Middle frontal gyrus (tissue), 1 donor: ENCODE data around the gene APC2.

Source experiments
- DNase-seq: peaks from one replicate; pipeline ENCODE4 v3.0.0-alpha.2; 2015; ENCODE audit warnings: low spot score; ENCODE audit errors: extremely low spot score

APC2 gene

DNA sequence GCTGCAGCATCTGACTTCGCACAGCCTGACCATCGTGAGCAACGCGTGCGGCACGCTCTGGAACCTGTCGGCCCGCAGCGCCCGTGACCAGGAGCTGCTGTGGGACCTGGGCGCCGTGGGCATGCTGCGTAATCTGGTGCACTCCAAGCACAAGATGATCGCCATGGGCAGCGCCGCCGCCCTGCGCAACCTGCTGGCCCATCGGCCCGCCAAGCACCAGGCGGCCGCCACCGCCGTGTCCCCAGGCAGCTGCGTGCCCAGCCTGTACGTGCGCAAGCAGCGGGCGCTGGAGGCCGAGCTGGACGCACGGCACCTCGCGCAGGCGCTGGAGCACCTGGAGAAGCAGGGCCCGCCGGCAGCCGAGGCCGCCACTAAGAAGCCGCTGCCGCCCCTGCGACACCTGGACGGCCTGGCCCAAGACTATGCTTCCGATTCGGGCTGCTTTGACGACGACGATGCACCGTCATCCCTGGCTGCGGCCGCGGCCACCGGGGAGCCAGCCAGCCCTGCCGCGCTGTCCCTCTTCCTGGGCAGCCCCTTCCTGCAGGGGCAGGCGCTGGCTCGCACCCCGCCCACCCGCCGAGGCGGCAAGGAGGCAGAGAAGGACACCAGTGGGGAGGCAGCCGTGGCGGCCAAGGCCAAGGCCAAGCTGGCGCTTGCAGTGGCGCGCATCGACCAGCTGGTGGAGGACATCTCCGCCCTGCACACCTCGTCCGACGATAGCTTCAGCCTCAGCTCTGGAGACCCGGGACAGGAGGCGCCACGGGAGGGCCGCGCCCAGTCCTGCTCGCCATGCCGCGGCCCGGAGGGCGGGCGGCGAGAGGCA lies 15.5 kb downstream of the APC2 start:
- DNase-seq, result no peak

- DNase-seq, result no peak
Measured at GRCh38 chr19:1466018-1466460, 16.1 kb downstream of the APC2 start.

- no peak for DNase-seq
Measured at GRCh38 chr19:1466461-1467214, 16.7 kb downstream of the APC2 start.

- no peak for DNase-seq
Measured at GRCh38 chr19:1467215-1467489, 17.2 kb downstream of the APC2 start.

DNA sequence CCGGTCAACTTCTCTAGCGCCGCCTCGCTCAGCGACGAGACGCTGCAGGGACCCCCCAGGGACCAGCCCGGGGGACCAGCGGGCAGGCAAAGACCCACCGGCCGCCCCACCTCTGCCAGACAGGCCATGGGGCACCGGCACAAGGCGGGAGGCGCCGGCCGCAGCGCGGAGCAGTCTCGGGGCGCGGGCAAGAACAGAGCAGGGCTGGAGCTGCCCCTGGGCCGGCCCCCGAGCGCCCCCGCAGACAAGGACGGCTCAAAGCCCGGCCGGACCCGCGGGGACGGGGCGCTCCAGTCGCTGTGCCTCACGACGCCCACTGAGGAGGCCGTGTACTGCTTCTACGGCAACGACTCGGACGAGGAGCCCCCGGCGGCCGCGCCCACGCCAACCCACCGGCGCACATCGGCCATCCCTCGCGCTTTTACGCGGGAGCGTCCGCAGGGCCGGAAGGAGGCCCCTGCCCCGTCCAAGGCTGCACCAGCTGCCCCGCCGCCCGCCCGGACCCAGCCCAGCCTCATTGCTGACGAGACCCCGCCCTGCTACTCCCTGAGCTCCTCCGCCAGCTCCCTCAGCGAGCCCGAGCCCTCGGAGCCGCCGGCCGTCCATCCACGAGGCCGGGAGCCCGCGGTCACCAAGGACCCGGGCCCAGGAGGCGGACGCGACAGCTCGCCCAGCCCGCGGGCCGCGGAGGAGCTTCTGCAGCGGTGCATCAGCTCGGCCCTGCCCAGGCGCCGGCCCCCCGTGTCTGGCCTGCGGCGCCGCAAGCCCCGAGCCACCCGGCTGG lies 17.8 kb downstream of the APC2 start:
- no peak for DNase-seq

DNA sequence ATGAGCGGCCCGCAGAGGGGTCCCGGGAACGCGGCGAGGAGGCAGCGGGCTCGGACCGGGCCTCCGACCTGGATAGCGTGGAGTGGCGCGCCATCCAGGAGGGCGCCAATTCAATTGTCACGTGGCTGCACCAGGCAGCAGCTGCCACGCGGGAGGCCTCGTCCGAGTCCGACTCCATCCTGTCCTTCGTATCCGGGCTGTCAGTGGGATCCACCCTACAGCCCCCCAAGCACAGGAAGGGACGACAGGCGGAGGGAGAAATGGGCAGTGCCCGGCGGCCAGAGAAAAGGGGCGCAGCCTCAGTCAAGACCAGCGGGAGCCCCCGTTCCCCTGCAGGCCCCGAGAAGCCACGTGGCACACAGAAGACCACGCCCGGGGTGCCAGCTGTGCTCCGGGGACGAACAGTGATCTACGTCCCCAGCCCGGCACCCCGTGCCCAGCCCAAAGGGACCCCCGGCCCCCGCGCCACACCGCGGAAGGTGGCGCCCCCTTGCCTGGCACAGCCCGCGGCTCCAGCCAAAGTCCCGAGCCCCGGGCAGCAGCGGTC lies 18.4 kb downstream of the APC2 start:
- no peak for DNase-seq

GRCh38 chr19:1468821-1469254 lies 18.9 kb downstream of the APC2 start:
- no peak for DNase-seq

GRCh38 chr19:1469255-1470054 lies 19.5 kb downstream of the APC2 start:
- no peak for DNase-seq

DNA sequence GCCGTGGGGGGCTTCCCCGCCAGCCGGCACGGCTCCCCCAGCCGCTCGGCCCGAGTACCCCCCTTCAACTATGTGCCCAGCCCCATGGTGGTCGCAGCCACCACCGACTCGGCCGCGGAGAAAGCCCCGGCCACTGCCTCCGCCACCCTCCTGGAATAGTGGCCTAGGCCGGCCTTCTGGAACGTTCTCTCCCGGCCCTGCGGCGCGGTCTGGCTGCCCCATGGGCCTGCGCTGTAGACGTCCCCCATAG lies 20.1 kb downstream of the APC2 start:
- no peak for DNase-seq

DNA sequence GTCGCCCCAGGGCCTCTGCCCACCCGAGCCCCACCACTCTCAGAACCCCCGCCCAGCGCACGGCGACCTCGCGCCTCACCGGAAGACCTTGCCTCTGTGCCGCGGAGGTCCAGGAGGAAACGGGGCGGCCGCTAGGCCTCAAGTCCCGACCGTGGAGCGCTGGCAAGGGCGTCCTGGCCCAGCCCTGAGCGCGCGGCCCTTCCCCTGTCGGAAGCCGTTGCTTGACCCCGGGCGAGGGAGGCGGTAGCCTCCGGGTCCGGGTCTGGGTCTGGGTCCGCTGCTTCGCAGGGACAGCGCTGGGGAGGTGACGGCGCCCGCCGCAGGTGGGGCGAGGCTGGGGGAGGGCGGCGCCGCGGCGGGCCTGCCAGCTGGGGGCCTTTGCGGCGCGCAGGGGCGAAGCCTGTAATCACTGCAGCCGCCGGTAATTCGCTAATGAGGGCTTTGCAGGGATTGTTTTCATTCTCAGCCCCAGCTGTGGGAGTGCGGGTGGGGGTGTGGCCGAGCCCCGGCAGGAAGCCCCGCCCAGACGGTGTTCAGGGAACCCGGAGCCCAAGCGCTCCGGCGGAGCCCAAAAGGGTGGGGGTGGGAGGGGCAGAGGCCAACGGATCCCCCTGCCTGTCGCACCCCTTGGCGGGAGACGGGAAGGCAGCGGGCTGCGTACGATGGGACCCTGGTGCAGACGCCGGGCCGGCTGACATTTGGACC lies 20.5 kb downstream of the APC2 start:
- no peak for DNase-seq

GRCh38 chr19:1471010-1471514 lies 21.1 kb downstream of the APC2 start:
- DNase-seq, result no peak

- no peak for DNase-seq
Measured at GRCh38 chr19:1471515-1472160, 21.7 kb downstream of the APC2 start.

DNA sequence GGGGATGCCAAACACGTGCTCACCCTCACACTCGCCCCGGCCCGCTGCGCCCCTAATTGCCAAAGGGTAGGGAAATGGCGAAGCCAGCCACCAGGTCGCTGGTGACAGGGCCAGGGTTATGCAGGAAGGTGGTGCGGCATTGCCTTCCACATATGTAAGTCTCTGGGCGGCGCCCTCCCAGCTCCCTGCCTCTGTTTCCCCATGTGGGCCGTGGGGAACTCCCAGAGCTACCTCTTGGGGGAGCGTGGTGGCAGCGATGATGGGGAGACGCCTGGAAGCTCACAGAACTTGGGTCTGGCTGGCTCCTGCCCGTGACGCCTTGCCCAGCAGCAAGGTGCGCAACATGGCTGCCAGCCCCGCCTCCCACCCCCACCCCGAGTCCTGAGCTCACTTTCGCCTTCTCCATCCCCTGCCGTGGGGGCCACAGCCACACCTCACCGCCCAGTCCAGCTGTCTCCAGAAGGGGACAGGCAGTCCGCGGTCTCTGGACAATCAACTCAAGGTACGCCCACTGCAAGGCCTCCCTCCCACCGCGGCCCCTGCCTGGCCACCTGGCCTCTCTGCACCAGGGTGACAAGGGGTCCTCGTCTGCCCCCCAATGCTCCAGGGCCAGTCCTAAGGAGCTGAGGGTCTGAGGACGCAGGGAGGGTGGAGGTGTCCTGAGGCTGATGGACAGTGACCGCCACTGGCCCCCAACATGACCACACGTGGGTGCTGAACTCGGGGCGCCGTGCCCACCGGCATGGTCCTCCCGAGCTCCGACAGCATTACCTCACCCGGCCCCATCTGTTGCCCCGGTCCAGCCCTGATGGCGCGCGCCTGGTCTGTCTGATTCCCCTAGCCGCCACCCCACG lies 22.5 kb downstream of the APC2 start:
- no peak for DNase-seq

DNA sequence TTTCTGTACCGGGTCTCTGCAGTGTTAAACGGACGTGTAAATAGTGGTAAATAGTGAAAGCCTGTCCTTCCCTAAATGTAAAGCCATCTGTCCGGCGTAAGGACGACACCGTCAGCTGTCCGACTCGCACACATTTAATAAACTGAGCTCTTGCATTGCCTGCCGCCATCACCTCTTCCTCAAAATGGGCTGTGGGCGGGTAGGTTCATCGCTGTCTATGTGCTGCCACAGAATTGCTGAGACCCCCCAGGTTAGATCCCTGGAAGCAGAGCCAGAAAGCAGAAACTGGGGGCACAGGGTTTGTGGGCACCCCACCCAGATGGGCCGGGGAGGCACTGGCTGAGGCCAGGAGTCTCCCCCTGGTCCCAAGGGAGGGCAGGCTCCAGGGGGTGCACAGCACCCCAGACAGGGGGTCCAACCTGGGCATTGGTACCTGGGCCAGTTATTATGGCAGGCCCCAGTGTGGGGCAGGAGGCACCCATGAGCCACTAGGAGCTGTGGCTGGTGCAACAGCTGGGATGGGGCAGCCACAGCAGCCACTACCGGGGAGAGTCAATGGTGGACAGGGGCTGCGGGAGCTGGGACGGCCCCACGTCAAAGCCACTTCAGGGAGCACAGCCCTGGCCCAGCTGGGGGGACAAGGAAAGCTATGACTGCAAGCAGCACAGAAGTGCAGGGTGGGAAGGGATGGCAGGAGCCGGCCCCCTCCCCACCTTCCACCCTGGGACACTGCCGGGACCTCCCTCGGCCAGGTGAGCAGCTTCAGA lies 23.3 kb downstream of the APC2 start:
- DNase-seq, result no peak

DNA sequence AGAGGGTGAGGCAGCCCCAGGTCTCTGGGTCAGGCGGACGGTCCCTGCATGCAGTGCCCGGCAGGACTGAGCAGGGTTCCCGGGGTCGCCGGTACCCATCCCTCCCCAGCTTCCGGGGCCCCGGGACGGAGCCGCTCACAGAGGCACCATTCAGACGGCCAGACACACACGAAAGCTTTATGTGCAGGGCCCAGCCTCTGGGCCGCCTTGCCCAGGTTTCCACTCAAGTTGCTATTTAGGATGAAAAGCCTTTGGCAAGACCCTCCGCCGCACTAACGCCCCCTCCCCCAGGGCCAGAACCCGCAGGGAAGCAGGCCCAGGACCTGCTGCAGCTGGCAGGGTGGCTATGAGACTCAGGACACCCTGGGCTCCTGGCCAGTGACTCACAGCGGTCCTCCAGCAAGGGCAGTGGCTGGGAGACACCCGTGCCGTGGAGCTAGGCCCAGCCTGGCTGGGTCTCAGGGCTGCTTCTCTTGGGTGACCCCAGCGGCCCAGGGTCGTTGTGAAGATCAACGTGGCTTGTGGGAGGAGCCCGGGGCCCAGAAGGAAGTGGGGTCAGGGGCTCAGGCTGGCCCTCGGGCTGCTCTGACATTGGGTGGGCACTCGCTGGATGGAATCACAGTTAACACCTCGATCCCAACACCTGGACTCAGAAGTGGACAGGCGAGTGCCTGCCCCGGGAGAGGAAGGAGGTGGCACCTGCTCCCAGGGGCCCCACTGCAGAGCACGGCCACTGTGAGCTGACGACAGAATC lies 24.3 kb downstream of the APC2 start:
- no peak for DNase-seq

- no peak for DNase-seq
Measured at GRCh38 chr19:1474765-1475351, 24.9 kb downstream of the APC2 start.
